GM21723 (cell line): ENCODE data around the gene DIP2C.
"Not testable (repeated sequence)": the region's sequence is repeated elsewhere in the genome, so short reads cannot be mapped to it uniquely, and the experiment has no call there.

Source experiments
- ATAC-seq: cut with Tn5 transposase; IDR thresholded peaks from one replicate; pipeline ENCODE4 v1.9.1; 2021; ENCODE audit warnings: mild to moderate bottlenecking, moderate library complexity; ENCODE audit not compliant: unreplicated experiment

DIP2C gene

DNA sequence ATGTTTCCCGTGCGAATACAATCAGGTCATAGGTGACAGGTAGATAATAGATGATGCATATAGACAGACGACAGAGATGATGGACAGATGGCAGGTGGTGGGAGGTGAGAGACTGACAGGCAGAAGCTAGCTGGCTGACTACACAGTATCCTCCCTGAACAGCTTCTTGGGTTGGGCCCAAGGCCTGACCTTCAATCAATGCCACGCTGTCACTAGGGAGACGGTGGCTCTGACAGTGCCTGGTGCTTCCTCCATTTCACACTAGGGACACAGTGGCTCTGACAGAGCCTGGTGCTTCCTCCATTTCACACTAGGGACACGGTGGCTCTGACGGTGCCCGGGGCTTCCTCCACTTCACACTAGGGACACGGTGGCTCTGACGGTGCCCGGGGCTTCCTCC, 200.1 kb downstream of the DIP2C start:
- ATAC-seq: no peak

DNA sequence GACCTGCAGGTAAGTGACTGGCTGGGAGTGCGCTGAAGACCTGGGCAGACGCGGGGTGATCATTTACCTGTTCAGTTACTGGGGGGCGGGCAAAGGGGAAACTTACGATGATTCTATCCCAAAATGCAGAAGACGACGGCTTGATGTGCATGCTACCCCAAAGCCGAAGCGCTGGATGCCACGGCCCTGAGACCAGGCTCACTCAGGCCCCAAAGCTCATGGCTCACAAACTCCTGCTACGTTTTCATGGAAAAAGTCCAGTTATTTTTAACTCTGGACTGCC, 200.6 kb downstream of the DIP2C start:
- no peak for ATAC-seq

DNA sequence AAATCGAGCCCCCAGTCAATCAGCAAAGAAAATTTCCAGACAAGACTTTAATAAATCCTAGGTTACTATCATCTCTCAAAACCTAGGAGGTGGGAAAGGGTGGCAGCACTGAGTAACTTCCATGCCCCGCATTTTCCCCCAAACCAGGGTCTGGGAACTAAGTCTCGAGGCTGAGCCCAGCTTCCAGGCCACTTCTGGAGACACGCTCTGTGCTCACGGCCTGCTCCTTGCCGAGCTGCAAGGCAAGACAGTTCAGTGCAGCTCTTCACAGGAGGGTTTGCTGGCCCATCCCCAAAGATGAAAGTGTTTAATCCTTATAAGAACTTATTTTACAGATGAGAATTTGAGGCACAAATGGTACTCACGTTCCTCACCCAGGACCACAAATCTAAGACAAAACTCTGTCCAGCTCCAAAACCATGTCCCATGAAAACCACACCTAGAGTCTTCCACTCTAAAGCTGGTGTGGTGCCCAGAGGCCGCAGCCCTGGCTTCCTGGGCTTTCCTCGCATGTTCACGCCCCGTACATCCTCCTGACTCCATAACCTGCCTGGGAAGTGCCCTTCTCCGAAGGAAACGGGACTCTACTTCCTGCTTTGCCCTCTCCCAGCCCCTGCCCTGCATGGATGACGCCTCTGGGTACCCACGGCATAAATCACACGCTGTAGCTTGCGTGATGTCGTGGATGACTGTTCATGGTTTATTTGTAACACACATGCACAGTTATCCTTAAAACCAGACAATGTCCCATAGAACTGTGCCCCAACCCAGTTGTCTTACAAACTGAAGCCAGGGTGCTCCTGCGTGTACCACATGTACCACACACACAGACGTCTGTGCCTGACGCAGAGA, 201.2 kb downstream of the DIP2C start:
- ATAC-seq: no peak

DNA sequence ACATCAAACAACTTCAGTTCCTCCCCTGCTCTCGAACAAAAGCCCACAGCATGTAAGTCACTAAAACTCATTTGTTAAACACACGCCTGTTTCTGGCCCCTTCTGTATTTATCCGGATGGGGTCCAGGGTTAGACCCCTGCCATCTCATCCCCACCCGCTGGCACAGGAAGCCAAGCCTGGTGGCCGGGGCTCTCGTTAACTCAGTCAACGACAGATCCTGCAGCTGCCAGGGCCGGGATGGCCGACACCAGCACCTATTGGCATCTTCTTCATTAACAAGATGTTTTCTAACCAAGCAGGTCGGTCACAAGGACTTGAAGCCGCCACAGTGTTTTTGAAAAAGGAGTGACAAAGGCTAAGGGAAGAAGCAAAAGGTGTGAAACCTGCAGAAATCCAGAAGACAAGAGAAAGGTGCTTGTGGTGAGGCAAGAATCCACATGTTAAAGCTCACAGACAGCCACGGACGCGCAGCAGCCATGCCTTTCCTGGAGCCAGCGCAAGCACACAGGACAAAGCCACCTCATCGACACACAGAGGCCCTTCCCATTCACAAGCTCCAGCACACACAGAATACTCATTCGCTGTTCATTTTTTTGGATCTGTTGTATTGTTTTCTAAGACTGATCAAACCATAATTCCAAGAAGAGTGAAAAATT, 202.7 kb downstream of the DIP2C start:
- no peak for ATAC-seq

DNA sequence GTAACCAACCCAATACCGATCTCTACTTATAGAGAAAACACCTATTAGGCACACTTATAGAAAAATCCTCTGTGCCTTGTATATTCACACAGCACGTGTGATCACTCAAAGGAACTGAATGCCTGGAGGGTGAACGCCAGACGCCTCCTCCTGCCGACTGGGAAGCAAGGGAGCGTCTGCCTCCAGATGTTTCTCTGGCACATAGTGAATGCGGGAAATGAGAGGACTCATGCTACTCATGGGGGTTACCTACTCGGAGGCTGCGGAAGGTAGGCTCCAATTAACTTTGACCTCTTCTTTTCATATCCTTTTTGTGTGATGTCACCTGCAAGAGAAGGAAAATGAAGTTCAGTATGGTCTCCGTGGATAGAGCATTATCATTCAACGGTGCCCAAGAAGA, 203.3 kb downstream of the DIP2C start:
- no peak for ATAC-seq

DNA sequence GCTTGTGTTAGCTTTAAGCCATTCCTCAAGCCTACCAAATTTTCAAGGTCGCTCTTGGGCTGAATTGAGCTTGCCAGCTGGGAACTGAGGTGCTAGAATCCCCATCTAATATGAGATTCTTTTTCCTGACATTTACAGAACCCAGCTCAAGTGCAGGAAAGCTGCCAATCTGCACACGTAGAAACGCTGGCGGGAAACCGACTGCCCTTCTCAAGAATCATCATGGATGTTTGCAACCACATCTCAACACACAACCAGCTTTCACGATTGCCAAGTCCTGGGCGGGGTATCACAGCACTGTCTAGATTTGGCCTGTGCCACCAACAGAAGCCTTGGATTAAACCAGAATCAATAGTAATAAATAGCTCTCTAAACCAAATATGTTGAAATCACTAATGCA, 203.7 kb downstream of the DIP2C start:
- ATAC-seq: no peak

DNA sequence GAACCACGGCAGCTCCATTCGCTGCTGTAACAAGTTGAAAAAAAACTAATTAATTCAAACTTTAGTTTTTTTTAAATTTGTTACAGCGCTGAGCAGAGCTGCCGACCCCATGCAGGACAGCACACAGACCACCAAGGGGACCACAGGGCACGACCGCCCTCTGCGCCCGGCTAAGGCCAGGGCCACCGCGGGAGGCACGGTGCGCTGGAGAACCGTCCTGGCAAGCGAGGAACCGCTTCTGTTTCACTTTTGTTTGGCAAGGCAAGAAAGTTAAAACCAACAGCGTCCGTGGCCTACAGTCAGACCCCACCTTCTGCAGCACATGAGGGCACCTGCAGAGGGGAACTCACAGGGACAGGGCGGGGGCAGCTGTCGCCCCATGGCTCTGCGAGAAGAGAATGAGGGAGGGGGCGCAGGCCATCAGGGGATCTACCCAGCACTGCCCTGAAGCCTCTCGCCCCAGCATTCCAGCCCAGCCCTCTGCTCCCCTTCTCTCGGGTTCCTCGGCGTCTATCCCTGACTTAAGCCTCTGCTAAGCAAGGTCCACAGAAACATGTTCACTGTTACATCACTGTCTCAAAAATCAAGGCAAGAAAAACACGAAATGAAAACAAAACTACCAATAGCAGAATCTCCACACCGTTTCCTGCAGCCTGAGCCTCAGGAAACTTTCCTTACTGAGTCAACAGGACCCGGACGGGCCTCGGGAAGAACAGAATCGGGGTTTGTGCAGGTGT, 204.4 kb downstream of the DIP2C start:
- ATAC-seq: no peak

DNA sequence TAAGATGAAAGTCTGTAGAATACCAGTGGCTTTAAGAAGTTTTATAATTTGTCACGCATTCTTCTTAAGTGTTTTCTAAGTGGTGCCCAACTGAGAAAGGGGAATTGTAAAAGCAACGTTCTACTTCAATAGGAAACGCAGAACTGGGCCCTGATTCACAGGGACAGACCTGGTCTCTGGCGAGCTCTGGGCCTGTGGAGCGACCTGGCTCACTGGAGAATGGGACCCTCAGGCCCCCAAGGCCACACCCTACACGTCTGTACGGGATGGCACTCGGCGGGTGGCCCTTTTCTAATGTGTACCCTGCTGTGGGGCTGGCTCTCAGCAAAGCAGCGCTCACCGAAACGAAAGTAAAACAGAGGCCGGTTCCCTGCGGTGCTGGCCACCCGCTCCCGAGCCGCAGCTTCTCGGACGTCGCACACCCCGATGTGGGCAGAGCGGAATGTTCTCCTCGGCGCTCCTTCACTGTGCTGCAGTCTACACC, 205.0 kb downstream of the DIP2C start:
- no peak for ATAC-seq

DNA sequence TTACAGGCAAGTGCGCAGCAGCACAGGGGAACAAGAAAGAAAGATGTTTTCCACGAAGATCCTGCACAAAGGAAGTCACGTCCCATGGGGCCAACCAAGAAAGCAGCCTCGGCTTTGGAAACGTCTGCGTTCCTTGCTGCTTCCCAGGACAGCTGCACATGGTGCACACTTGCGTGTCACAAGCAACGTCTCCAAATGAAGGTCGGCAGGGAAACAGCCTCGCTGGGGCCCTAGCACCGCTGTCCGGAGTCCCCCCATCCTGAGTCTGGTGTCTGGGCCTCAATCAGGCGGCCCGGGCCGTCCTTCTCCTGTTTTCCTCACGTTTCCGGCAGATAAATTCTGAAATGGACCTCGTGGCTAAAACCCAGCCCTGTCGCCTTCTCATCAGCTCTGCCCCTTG, 206.2 kb downstream of the DIP2C start:
- ATAC-seq: no peak

DNA sequence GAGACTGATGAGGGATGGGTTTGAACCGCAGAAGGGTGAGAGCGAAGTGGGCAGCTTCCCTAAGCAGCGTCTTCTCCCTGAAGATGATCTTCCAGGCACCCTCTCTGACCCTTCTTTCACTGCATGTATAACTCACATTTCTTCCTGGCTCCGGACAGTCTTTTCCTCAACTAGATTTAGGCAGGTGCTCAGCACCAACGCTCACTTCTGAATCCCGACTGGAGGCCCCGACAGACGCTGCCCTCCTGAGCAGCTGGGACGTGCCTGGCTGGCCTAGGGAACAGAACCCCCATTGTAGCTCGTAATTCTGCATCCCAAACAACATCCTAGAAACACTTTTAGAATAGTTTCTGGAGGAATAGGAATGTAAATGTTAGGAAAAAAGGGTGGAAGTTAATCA, 206.6 kb downstream of the DIP2C start:
- no peak for ATAC-seq

DNA sequence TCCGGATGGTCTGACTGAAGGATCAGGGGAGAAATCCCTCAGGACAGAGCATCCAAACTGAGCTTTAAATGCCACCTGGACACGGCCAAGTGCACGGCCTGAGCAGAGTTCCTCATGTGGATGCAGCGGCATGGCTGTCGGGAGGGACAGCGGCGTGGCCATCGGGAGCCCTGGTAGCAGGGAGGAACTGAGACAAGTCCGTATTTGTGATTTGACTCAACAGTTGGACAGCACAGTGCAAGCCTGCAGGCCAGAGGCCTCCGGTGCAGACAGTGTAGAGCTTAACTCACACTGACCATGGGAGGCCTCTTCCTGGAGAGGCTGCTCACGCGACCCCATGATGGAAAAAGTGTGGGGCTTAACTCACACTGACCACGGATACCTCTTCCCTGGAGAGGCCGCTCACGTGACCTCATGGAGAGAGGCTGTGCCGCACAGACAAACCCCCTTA, 207.4 kb downstream of the DIP2C start:
- ATAC-seq: no peak

DNA sequence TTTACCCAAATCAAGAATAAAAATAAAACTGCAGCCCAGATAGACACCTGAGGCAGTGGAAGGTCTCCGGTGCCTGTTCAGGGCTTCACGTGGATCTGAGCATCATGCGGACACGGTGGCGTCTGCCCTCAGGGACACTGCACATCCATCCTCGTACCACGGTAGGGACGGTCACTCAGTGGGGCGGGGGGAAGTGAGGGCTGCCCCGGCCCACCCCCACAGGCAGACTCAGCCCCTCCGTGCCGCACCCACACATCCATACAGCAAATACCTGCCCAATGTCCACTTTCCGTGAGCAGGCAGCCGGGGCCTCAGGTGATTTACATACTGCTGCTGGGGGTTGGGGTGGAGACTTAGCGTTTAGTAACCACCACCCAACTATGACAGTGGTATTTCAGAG, 207.8 kb downstream of the DIP2C start:
- no peak for ATAC-seq

DNA sequence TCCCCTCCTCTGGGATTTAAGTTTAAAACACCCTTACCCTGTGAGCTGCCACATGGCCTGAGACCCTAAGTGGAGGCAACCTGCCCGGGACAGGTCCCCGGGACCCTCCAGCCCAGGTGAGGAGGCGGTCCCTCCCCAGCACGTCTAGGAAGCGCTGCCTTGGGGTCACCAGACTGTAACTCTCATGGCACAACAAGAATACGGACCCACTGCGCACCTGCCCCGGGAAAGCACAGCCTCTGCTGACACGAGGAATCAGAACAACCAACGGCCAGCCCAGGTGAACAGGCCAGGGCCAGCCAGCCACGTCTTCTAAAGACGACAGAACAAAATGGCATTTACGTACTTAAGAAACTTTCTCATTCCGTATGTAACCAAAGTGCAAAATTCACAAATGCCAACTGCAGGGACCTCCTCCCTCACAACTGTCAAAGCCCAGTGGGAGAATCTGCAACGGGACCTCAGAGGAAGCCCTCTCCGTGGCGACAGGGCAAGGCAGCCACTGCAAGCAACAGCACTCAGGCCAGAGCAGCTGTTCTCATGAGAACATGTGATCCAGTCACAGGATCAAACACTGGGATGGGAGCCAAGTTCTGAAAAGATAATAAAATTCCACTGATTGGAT, 208.4 kb downstream of the DIP2C start:
- no peak for ATAC-seq

DNA sequence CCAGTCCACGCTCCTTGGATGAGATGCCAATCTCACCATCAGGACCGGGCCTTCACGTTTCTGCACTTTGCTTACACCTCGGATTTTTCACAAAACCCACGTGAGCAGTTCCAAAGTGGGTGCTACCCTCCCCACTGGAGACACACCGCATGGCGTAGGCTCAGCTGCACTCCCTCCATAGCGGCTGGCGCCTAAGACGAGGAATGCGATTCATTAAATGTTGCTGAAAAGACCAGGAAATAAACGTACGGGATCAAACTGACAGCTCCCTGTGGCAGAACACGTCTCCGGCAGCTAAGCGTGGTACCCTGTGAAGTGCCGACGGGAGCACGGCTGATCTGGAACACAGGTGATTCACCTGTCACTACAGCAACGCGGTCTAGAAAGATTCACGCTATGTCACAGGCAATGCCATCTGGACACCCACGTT, 209.0 kb downstream of the DIP2C start:
- ATAC-seq: no peak

DNA sequence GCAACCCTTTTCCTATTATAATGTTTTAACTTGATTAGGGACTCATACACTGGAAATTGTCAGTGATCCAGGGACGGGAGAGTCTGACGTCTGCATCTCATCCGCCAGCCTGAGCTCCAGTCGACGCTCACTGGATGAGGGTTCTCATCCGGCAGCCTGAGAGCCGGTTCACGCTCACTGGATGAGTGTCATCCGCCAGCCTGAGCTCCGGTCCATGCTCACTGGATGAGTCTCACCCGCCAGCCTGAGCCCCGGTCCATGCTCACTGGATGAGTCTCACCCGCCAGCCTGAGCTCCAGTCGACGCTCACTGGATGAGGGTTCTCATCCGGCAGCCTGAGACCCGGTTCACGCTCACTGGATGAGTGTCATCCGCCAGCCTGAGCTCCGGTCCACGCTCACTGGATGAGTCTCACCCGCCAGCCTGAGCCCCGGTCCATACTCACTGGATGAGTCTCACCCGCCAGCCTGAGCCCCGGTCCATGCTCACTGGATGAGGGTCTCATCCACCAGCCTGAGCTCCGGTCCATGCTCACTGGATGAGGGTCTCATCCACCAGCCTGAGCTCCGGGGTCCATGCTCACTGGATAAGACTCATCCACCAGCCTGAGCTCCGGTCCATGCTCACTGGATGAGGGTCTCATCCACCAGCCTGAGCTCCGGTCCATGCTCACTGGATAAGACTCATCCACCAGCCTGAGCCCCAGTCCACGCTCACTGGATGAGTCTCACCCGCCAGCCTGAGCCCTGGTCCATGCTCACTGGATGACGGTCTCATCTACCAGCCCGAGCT, 209.6 kb downstream of the DIP2C start:
- not testable (repeated sequence) for ATAC-seq

DNA sequence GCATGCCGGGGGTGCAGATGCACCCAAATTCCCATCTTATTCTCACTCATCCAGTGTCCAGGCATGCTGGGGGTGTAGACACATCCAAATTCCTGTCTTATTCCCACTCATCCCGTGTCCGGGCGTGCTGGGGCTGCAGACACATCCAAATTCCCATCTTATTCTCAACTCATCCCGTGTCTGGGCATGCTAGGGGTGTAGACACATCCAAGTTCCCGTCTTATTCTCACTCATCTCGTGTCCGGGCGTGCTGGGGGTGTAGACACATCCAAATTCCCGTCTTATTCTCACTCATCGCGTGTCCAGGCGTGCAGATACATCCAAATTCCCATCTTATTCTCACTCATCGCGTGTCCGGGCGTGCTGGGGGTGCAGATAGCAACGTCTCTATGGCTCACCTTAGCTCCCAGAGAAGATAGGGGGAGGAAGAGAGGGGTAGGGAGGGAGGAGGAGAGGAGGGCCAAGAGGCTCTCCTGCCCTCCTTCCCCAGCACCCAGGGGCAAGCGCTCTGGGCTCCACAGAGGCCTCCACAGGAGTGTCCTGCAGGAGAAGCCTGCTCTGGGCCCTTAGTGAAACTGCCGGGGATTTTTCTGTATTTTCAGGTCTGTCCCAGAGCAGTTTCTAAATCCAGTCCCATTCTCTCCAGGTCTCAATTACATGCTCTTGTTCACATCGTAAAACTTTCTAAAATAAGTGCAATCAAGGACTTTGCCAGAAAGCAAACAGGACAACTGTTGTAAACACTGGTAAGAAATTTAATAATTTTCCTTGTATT, 210.8 kb downstream of the DIP2C start:
- ATAC-seq: no peak

DNA sequence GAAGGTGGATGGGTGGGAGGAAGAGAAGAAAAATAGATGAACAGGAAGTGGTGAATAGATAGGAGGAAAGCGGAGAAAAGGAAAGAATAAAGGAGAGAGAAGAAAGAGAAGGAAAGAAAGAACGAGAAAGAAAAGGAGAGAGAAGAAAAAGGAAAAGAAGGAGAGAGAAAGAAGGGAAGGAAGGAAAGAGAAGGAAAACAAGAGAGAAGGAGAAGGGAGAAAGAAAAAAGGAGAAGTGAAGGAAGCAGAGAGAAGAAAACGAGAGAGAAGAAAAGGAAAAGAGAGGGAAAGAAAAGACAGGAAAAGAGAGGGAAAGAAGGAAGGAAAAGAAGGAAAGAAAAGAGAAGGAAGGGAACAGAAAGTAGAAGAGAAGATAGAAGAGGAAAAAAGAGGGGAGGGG, 211.8 kb downstream of the DIP2C start:
- ATAC-seq: no peak

DNA sequence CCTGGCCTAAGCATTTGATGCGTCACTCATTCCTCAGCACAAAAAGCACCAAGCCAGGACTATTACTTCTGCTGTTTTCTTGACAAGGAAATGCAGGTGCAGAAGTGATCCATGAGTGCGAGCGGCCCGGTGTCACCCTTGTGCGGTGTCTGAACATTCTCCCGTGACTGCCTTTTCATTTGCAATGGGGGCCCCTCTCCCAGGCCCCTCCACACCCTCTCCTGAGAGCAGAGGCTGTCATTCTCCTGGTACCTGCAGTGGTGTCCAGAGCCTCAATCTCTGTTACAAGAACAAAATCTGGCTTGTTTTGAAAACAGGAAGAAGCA, 213.1 kb downstream of the DIP2C start:
- no peak for ATAC-seq

DNA sequence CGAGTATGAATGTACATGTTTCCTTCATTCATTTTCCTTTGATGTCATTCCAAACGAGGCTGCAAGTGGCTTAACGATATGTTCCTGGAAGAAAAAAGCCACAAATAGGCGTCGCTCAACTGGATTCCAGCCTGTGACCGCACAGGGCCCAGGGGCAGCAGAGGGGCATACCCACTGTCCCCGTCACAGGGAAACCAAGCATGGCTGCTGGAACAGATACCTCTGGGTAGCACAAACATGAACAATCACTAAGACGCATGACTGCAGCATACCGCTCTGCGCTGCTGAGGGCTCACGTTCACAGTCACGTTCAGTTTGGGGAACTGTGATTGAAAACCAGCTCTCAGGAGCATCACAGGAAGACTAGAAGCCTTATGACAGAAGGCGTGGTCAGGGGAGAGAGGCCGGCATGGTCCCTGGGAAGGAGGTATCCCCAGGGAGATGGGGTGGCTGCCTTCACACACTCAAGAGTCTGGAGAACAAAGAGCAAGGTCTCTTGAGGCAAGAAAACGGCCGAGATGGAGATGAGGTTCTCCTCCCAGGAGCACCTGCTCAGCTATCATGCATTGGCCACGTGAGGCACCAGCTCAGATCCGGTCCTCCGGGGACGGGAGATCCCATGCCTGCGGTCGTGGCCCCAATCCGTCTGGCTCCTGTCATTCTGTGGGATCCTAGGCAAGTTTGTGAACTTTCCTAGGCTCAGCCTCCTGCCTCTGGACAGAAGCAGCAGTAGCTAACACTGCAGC, 213.6 kb downstream of the DIP2C start:
- no peak for ATAC-seq
